ENCODE measurements around the gene CD81. TPM values are rescaled to one million over a fixed set of nuclear protein-coding genes. Genes with fewer than 3 reads are reported as not detected.

Gene CD81
- total RNA-seq, 1 donor from 2014 or later, result 347 TPM

- peaks cover 1% of the 10 kb centered on the region for H3K27me3 Mint-ChIP-seq (ENCODE audit: unreplicated experiment)
- no peak for DNase-seq
- peaks cover 6% of the 10 kb centered on the region for H3K9me3 Mint-ChIP-seq (ENCODE audit: unreplicated experiment)
- H3K36me3 Mint-ChIP-seq (ENCODE audit: unreplicated experiment), result peaks cover 4% of the 10 kb centered on the region
- no peak overlapping the region for H3K27ac Mint-ChIP-seq (ENCODE audit: unreplicated experiment)
- TF ChIP-seq, protein P1, sequence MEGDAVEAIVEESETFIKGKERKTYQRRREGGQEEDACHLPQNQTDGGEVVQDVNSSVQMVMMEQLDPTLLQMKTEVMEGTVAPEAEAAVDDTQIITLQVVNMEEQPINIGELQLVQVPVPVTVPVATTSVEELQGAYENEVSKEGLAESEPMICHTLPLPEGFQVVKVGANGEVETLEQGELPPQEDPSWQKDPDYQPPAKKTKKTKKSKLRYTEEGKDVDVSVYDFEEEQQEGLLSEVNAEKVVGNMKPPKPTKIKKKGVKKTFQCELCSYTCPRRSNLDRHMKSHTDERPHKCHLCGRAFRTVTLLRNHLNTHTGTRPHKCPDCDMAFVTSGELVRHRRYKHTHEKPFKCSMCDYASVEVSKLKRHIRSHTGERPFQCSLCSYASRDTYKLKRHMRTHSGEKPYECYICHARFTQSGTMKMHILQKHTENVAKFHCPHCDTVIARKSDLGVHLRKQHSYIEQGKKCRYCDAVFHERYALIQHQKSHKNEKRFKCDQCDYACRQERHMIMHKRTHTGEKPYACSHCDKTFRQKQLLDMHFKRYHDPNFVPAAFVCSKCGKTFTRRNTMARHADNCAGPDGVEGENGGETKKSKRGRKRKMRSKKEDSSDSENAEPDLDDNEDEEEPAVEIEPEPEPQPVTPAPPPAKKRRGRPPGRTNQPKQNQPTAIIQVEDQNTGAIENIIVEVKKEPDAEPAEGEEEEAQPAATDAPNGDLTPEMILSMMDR (IDR thresholded peaks at IDR 0.05; ENCODE audit: partially characterized antibody, unreplicated experiment), result no peak
- no peaks in the 10 kb centered on the region for H3K4me1 Mint-ChIP-seq (ENCODE audit: low read depth, unreplicated experiment)
- H3K4me3 Mint-ChIP-seq (ENCODE audit: unreplicated experiment), result no peak overlapping the region
Observed at GRCh38 chr11:2343502-2343901, 33.6 kb upstream of the CD81 start.

DNA sequence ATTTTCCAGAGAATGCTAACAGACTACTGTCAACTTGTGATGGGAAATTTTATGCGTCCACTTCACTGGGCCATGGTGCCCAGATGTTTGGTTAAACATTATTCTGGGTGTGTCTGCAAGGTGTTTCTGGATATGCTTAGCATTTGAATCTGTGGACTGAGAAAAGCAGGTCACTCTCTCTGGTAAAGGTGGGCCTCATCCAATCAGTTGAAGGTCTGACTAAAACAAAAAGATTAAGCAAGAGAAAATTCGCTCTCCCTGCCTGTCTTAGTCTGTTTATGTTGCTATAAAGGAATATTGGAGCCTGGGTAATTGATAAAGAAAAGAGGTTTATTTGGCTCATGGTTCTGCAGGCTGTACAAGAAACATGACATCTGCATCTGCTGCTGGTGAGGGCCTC lies 32.1 kb upstream of the CD81 start:
- Mint-ChIP-seq H3K27ac (ENCODE audit: unreplicated experiment) (no peak overlapping the region), H3K4me3 (ENCODE audit: unreplicated experiment) (no peak overlapping the region), H3K9me3 (ENCODE audit: unreplicated experiment) (peaks cover 6% of the 10 kb centered on the region), H3K27me3 (ENCODE audit: unreplicated experiment) (no peaks in the 10 kb centered on the region), H3K4me1 (ENCODE audit: low read depth, unreplicated experiment) (no peaks in the 10 kb centered on the region), H3K36me3 (ENCODE audit: unreplicated experiment) (peaks cover 14% of the 10 kb centered on the region)
- TF ChIP-seq, protein P1 (IDR thresholded peaks at IDR 0.05; ENCODE audit: partially characterized antibody, unreplicated experiment), result no peak
- DNase-seq, result no peak

DNA sequence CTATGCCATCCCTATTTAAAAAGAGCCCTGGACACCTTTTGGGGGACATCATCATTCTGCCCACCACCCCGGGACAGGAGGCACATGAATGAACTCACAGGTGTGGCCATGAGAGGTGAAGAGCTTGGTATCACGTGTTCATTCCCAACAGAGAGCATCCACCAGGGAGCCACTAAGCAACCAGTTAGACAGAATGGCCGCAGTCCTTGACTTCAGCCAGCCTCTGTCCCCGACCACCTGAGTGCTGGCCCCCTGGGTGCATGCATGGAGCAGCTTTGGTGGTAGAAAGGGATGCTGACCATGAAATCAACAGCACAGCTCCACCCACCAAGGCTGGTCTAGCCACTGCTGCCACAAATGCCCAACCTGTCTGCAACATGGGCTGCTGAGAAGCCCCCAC lies 31.1 kb upstream of the CD81 start:
- Mint-ChIP-seq H3K4me3 (ENCODE audit: unreplicated experiment) (no peak overlapping the region), H3K27me3 (ENCODE audit: unreplicated experiment) (no peaks in the 10 kb centered on the region), H3K27ac (ENCODE audit: unreplicated experiment) (no peak overlapping the region), H3K36me3 (ENCODE audit: unreplicated experiment) (peaks cover 14% of the 10 kb centered on the region), H3K4me1 (ENCODE audit: low read depth, unreplicated experiment) (no peaks in the 10 kb centered on the region), H3K9me3 (ENCODE audit: unreplicated experiment) (peaks cover 6% of the 10 kb centered on the region)
- DNase-seq, result no peak
- TF ChIP-seq, protein P1 (IDR thresholded peaks at IDR 0.05; ENCODE audit: partially characterized antibody, unreplicated experiment), result no peak

- no peak overlapping the region for H3K27ac Mint-ChIP-seq (ENCODE audit: unreplicated experiment)
- H3K4me1 Mint-ChIP-seq (ENCODE audit: low read depth, unreplicated experiment), result no peaks in the 10 kb centered on the region
- peaks cover 6% of the 10 kb centered on the region for H3K9me3 Mint-ChIP-seq (ENCODE audit: unreplicated experiment)
- peaks cover 14% of the 10 kb centered on the region for H3K36me3 Mint-ChIP-seq (ENCODE audit: unreplicated experiment)
- DNase-seq, result no peak
- peaks cover 1% of the 10 kb centered on the region for H3K27me3 Mint-ChIP-seq (ENCODE audit: unreplicated experiment)
- no peak overlapping the region for H3K4me3 Mint-ChIP-seq (ENCODE audit: unreplicated experiment)
- TF ChIP-seq, protein P1 (IDR thresholded peaks at IDR 0.05; ENCODE audit: partially characterized antibody, unreplicated experiment), result no peak
Observed at GRCh38 chr11:2346586-2347307, 30.4 kb upstream of the CD81 start.

DNA sequence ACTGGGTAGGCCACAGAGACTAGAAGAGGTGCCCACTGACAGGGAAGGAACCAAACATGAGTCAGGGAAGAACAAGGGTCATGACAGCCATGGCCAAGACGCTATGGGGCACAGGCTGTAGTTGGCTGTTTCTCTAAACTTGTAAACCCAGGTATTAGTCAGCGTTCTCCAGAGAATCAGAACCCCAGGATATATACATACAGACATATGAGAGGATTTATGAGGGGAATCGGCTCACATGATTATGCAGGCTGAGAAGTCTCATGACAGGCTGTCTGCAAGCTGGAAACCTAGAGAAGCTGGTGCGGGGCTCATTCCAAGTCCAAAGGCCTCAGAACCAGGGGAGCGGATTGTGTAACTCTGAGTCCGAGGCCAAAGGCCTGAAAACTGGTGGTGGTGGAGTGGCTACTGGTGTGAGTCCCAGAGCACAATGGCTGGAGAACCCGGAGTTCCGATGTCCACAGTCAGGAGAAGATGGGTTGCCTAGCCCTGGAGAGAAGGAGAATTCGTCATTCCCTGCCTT lies 29.7 kb upstream of the CD81 start:
- no peak overlapping the region for H3K4me3 Mint-ChIP-seq (ENCODE audit: unreplicated experiment)
- DNase-seq, result no peak
- TF ChIP-seq, protein P1 (IDR thresholded peaks at IDR 0.05; ENCODE audit: partially characterized antibody, unreplicated experiment), result no peak
- H3K27me3 Mint-ChIP-seq (ENCODE audit: unreplicated experiment), result peaks cover 1% of the 10 kb centered on the region
- no peaks in the 10 kb centered on the region for H3K4me1 Mint-ChIP-seq (ENCODE audit: low read depth, unreplicated experiment)
- H3K27ac Mint-ChIP-seq (ENCODE audit: unreplicated experiment), result no peak overlapping the region
- H3K36me3 Mint-ChIP-seq (ENCODE audit: unreplicated experiment), result peaks cover 14% of the 10 kb centered on the region
- H3K9me3 Mint-ChIP-seq (ENCODE audit: unreplicated experiment), result peaks cover 7% of the 10 kb centered on the region

Measured in glutamatergic neuron (in vitro differentiated cells).